ENCODE data around the gene CHD3. TPM values are rescaled to one million over a fixed set of nuclear protein-coding genes. Genes with fewer than 3 reads are reported as not detected.

The CHD3 gene
- total RNA-seq, 6 donors from 2014 or later: 68.1 to 183 (median 91.3) TPM

DNA sequence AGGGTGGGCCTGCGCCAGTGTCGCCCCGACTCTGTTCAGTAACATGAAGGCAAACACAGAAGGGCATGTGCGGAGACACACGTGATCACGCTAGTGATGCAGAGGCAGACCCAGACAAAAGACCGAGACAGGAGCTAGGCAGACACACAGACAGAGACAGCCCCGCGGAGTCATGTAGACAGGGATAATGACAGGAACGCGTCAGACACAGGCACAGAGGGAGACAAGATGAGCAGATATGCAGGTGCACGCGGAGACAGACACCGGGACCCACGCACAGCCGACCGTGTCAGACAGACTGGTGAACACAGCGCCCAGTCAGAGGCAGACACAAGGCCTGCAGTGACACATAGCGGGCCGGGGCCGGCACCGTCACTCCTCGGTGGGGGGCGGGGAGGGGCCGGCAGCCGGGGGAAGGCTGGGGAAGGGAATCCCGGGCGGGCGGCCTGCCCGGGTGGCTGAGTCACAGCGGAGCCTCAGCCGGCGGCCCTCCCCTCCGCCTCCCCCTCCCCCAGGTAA, 47.1 kb upstream of the CHD3 start:
- 4 to 13% methylated on average over 11 to 17 of the region's 34 CpGs for WGBS, 2 donors
- peak; percentile 62 for ATAC-seq (ENCODE audit: low FRiP score in 2 of 2)
- Histone ChIP-seq H3K4me3 (peak overlapping the region; percentile 82 to 90 (median 87)), H3K27me3 (no peaks in the 10 kb centered on the region), H3K27ac (peak overlapping the region; percentile 99 to 100 (median 100)), H3K9me3 (no peaks in the 10 kb centered on the region), H3K4me1 (peaks cover 49 to 76% (median 57%) of the 10 kb centered on the region in 4 donors), H3K36me3 (peaks cover 3 to 15% (median 13%) of the 10 kb centered on the region in 4 donors)
- peak; percentile 95 to 96 for DNase-seq
- TF ChIP-seq POLR2A (IDR thresholded peaks at IDR 0.05): peak in 2 of 4 donors; percentile 15 to 51
- no peak for TF ChIP-seq EP300 (IDR thresholded peaks at IDR 0.05)
- TF ChIP-seq CTCF (IDR thresholded peaks at IDR 0.05): peak in 2 of 6 experiments; percentile 27 to 55
- TF ChIP-seq POLR2AphosphoS5 (IDR thresholded peaks at IDR 0.05): peak; percentile 58 to 67

GRCh38 chr17:7841915-7842379, 46.6 kb upstream of the CHD3 start:
- no peaks in the 10 kb centered on the region for H3K27me3 ChIP-seq
- H3K4me3 ChIP-seq: peak overlapping the region; percentile 82 to 90 (median 87)
- WGBS, 2 donors: 0 to 1% methylated on average over 24 to 29 of the region's 46 CpGs
- H3K9me3 ChIP-seq: no peaks in the 10 kb centered on the region
- H3K4me1 ChIP-seq: peaks cover 44 to 72% (median 52%) of the 10 kb centered on the region in 4 donors
- H3K36me3 ChIP-seq: peaks cover 6 to 20% (median 18%) of the 10 kb centered on the region in 4 donors
- peak; percentile 89 to 97 for DNase-seq
- H3K27ac ChIP-seq: peak overlapping the region; percentile 99 to 100 (median 100)
- ATAC-seq (ENCODE audit: low FRiP score in 2 of 2): peak; percentile 77 to 85
- peak; percentile 7 to 57 for TF ChIP-seq POLR2AphosphoS5 (IDR thresholded peaks at IDR 0.05)
- peak in 1 of 6 experiments; percentile 43 for TF ChIP-seq CTCF (IDR thresholded peaks at IDR 0.05)
- TF ChIP-seq POLR2A (IDR thresholded peaks at IDR 0.05): no peak

DNA sequence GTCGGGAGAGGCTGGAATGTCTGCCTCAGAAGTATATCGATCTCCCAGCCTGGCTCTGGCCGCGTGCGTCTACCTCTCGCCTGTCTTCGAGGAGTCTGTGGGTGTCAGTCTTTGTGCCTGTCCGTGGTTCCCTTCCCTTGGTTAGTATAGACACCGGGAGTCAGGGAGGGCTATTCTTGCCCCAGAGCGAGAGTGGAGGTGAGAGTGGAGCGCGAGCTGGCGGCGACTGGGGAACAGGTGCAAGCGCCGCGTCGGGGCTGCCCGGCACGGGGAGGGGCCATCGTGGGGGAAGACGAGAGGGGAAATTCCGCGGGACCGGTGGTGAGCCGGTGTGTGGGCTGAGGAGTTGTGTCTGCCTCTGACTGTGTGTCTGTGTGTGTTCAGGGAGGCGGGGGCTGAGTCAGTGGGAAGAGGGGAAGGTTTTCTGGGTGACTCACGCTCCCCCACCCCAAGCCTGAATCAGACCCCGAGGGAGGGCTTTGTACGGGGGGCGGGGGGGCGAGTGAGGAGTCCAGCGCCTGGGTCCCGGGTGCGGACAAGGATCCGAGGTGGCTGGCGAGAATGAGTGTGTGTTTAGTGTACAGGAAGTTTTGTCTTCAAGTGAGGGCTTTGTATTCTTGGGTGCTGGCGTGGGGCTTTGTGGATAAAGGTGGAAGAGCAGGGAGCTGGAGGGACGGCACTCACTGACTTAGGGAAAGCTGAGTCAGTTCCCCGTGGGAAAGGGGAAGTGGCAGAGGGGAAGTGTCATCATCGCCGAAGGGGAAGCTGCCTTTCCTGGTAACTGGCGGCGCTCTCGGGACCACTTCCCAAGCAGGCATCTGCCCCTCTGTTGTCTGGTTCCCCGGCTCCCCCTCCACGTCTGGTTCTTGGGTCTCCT, 46.0 kb upstream of the CHD3 start:
- Histone ChIP-seq H3K4me3 (peak overlapping the region; percentile 82 to 90 (median 87)), H3K9me3 (no peaks in the 10 kb centered on the region), H3K4me1 (peaks cover 37 to 66% (median 46%) of the 10 kb centered on the region in 4 donors), H3K36me3 (peaks cover 10 to 27% (median 25%) of the 10 kb centered on the region in 4 donors), H3K27me3 (no peaks in the 10 kb centered on the region), H3K27ac (peak overlapping the region; percentile 99 to 100 (median 100))
- DNase-seq (peak; percentile 90 to 93), ATAC-seq (ENCODE audit: low FRiP score in 2 of 2) (peak; percentile 59 to 63)
- peak; percentile 97 for TF ChIP-seq POLR2AphosphoS5 (IDR thresholded peaks at IDR 0.05)
- peak in 3 of 4 donors; percentile 89 to 94 (median 90) for TF ChIP-seq EP300 (IDR thresholded peaks at IDR 0.05)
- peak in 1 of 6 experiments; percentile 12 for TF ChIP-seq CTCF (IDR thresholded peaks at IDR 0.05)
- peak; percentile 67 to 77 (median 72) for TF ChIP-seq POLR2A (IDR thresholded peaks at IDR 0.05)
- 0% methylated on average over 27 to 44 of the region's 47 CpGs for WGBS, 2 donors

DNA sequence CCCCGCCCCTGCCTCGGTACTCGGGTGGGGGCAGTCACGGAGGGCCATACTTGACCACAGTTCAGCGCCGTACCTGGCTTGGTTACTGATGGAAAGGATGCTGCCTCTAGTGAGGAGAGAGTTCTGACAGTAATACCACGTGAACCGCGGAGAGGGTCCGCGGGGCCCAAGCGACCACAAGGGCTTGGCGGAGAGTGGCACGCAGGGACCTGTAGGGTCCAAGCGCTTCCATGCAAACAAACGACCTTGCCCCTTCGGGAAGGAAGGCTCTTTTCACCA, 45.4 kb upstream of the CHD3 start:
- peak in 1 of 6 experiments; percentile 4 for TF ChIP-seq CTCF (IDR thresholded peaks at IDR 0.05)
- no peak for TF ChIP-seq POLR2A (IDR thresholded peaks at IDR 0.05)
- Histone ChIP-seq H3K27ac (peak overlapping the region; percentile 99 to 100 (median 100)), H3K27me3 (no peaks in the 10 kb centered on the region), H3K36me3 (peaks cover 16 to 32% (median 30%) of the 10 kb centered on the region in 4 donors), H3K4me1 (peaks cover 31 to 65% (median 43%) of the 10 kb centered on the region in 4 donors), H3K4me3 (peak overlapping the region; percentile 82 to 90 (median 87)), H3K9me3 (no peaks in the 10 kb centered on the region)
- no peak for DNase-seq
- 2% methylated on average over 17 of the region's 17 CpGs; no CpG with 5 or more reads in 1 of the 2 donors for WGBS, 2 donors
- ATAC-seq (ENCODE audit: low FRiP score in 2 of 2): no peak
